ENCODE measurements around the gene USF3.
A peak's percentile ranks its signal among the peaks of the same experiment; 100 is the strongest.

GRCh38 chr3:113745756-113746547 lies 49.5 kb upstream of the USF3 start, which contains the start of gene NAA50:
- TF ChIP-seq, protein P1, sequence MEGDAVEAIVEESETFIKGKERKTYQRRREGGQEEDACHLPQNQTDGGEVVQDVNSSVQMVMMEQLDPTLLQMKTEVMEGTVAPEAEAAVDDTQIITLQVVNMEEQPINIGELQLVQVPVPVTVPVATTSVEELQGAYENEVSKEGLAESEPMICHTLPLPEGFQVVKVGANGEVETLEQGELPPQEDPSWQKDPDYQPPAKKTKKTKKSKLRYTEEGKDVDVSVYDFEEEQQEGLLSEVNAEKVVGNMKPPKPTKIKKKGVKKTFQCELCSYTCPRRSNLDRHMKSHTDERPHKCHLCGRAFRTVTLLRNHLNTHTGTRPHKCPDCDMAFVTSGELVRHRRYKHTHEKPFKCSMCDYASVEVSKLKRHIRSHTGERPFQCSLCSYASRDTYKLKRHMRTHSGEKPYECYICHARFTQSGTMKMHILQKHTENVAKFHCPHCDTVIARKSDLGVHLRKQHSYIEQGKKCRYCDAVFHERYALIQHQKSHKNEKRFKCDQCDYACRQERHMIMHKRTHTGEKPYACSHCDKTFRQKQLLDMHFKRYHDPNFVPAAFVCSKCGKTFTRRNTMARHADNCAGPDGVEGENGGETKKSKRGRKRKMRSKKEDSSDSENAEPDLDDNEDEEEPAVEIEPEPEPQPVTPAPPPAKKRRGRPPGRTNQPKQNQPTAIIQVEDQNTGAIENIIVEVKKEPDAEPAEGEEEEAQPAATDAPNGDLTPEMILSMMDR (IDR thresholded peaks at IDR 0.05; ENCODE audit: low read depth, low read length, missing input control): peak; percentile 39
- no peak for TF ChIP-seq FOXA1 (IDR thresholded peaks at IDR 0.05)
- no peak for TF ChIP-seq JUND (IDR thresholded peaks at IDR 0.05)
- TF ChIP-seq YY1 (IDR thresholded peaks at IDR 0.05): peak; percentile 90
- TF ChIP-seq EGR1 (IDR thresholded peaks at IDR 0.05; ENCODE audit: low read depth in 2 of 2): no peak
- peak; percentile 4 to 9 for TF ChIP-seq RAD21 (IDR thresholded peaks at IDR 0.05)
- peak; percentile 75 for TF ChIP-seq SP1 (IDR thresholded peaks at IDR 0.05)
- TF ChIP-seq, protein P2, sequence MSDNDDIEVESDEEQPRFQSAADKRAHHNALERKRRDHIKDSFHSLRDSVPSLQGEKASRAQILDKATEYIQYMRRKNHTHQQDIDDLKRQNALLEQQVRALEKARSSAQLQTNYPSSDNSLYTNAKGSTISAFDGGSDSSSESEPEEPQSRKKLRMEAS (IDR thresholded peaks at IDR 0.05): no peak
- no peak for TF ChIP-seq HNF4G (IDR thresholded peaks at IDR 0.05)

All from liver (tissue), 3 donors.